Measurements from ENCODE around the gene CERS6. TPM values are rescaled to one million over a fixed set of nuclear protein-coding genes. Genes with fewer than 3 reads are reported as not detected.

CERS6 gene
- total RNA-seq, 4 donors from 2014 or later, result 45.0 to 61.2 (median 56.4) TPM

DNA sequence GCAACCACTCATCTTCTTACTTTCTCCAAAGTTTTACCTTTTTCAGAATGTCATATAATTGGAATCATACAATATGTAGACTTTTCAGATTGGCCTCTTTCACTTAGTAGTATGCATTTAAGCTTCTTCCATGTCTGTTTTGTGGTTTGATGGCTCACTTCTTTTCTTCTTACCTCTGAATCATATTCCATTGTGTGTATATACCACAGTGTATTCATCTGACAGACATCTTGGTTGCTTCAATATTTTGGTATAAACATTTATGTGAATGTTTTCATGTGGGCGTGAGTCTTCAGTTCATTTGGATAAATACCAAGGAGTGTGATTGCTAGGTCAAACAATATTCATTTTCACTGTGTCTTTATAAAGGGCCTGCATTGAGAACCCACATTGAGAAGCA, 210.3 kb downstream of the CERS6 start:
- Histone ChIP-seq H3K27ac (no peak overlapping the region), H3K4me3 (no peak overlapping the region), H3K9me3 (no peaks in the 10 kb centered on the region), H3K36me3 (no peaks in the 10 kb centered on the region), H3K27me3 (no peaks in the 10 kb centered on the region), H3K4me1 (peaks cover 0 to 20% (median 3%) of the 10 kb centered on the region in 3 donors)
- TF ChIP-seq EP300 (IDR thresholded peaks at IDR 0.05) (no peak), POLR2AphosphoS5 (IDR thresholded peaks at IDR 0.05) (no peak), POLR2A (IDR thresholded peaks at IDR 0.05) (no peak)
- TF ChIP-seq, protein P1, sequence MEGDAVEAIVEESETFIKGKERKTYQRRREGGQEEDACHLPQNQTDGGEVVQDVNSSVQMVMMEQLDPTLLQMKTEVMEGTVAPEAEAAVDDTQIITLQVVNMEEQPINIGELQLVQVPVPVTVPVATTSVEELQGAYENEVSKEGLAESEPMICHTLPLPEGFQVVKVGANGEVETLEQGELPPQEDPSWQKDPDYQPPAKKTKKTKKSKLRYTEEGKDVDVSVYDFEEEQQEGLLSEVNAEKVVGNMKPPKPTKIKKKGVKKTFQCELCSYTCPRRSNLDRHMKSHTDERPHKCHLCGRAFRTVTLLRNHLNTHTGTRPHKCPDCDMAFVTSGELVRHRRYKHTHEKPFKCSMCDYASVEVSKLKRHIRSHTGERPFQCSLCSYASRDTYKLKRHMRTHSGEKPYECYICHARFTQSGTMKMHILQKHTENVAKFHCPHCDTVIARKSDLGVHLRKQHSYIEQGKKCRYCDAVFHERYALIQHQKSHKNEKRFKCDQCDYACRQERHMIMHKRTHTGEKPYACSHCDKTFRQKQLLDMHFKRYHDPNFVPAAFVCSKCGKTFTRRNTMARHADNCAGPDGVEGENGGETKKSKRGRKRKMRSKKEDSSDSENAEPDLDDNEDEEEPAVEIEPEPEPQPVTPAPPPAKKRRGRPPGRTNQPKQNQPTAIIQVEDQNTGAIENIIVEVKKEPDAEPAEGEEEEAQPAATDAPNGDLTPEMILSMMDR (IDR thresholded peaks at IDR 0.05), result no peak
- no peak for ATAC-seq
- 20 to 57% methylated on average over 1 of the region's 1 CpG for WGBS, 2 donors (ENCODE audit: low coverage in 1 of 2)

DNA sequence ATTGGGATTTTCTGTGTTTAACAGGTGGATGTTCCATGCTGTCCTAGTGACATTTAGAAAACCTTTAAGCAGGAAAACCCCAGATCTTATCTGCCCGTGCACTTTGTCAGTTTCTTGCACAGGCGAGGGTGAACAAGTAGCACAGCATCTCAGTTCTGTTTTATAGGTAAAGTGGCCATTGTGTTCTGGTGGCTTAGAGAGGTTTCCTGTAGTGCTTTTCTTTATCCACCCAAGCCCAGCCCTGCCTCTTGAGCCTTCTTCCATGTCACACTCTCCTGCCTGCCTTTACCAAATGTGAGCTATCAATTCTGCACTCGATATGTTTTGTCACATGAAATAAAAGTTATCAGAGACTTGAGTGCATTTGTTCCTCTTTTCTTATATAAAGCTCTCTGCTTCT, 211.1 kb downstream of the CERS6 start:
- Histone ChIP-seq H3K9me3 (no peaks in the 10 kb centered on the region), H3K27ac (no peak overlapping the region), H3K27me3 (no peaks in the 10 kb centered on the region), H3K4me1 (peaks cover 0 to 14% (median 3%) of the 10 kb centered on the region in 3 donors), H3K36me3 (no peaks in the 10 kb centered on the region), H3K4me3 (no peak overlapping the region)
- ATAC-seq, result no peak
- TF ChIP-seq EP300 (IDR thresholded peaks at IDR 0.05), result no peak
- no peak for TF ChIP-seq POLR2AphosphoS5 (IDR thresholded peaks at IDR 0.05)
- TF ChIP-seq POLR2A (IDR thresholded peaks at IDR 0.05), result no peak
- TF ChIP-seq, protein P1 (IDR thresholded peaks at IDR 0.05), result no peak
- WGBS, 2 donors (ENCODE audit: low coverage in 1 of 2), result 82 to 90% methylated on average over 2 to 3 of the region's 3 CpGs

DNA sequence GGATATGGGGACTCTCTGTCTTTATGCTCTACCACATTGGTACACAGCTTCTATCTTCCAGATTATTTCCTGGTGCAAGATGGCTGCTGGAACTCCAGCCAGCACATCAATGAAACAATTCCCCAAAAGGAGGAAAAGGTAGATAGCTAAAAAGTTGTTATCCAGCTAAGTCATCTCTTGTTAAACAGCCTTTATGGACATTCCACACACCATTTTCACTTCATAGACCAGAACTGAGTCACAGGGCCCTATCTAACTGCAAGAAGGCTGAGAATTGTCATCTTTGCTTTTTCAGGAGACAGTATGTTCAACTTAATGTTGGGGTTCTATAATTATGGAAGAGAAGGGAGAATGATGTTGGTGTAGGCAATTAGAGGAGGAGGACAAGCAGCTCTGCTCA, 213.1 kb downstream of the CERS6 start:
- H3K27me3 ChIP-seq, result no peaks in the 10 kb centered on the region
- H3K27ac ChIP-seq, result no peak overlapping the region
- peaks cover 0 to 10% (median 3%) of the 10 kb centered on the region in 3 donors for H3K4me1 ChIP-seq
- no peaks in the 10 kb centered on the region for H3K9me3 ChIP-seq
- no peak overlapping the region for H3K4me3 ChIP-seq
- ATAC-seq, result no peak
- TF ChIP-seq POLR2A (IDR thresholded peaks at IDR 0.05) (no peak), POLR2AphosphoS5 (IDR thresholded peaks at IDR 0.05) (no peak), EP300 (IDR thresholded peaks at IDR 0.05) (no peak)
- TF ChIP-seq, protein P1 (IDR thresholded peaks at IDR 0.05), result no peak
- H3K36me3 ChIP-seq, result no peaks in the 10 kb centered on the region

DNA sequence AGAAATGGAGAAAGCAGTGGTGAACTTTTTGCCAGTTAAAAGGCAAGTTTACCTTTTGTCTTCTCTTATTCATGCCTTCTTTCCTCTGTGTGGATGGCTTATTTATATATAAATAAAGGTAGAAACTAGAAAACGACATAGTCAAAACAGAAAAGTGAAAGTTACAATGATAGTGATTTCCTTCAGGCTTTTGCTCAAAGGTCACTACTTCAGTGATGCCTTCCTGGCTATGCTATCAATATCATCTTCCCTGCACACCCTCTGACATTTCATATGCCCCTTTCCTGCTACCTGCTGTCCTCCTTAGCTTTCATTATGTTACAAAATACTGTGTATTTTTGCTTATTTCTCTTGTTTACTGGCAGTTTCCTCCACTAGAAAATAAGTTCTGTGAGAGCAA, 214.4 kb downstream of the CERS6 start:
- no peak overlapping the region for H3K4me3 ChIP-seq
- H3K27ac ChIP-seq, result no peak overlapping the region
- ATAC-seq, result no peak
- H3K9me3 ChIP-seq, result no peaks in the 10 kb centered on the region
- no peak for TF ChIP-seq POLR2AphosphoS5 (IDR thresholded peaks at IDR 0.05)
- TF ChIP-seq EP300 (IDR thresholded peaks at IDR 0.05), result no peak
- TF ChIP-seq POLR2A (IDR thresholded peaks at IDR 0.05), result no peak
- TF ChIP-seq, protein P1 (IDR thresholded peaks at IDR 0.05), result no peak
- H3K4me1 ChIP-seq, result peaks cover 0 to 10% (median 3%) of the 10 kb centered on the region in 3 donors
- WGBS, 2 donors (ENCODE audit: low coverage in 1 of 2), result 92 to 100% methylated on average over 1 of the region's 1 CpG
- no peaks in the 10 kb centered on the region for H3K36me3 ChIP-seq
- no peaks in the 10 kb centered on the region for H3K27me3 ChIP-seq

DNA sequence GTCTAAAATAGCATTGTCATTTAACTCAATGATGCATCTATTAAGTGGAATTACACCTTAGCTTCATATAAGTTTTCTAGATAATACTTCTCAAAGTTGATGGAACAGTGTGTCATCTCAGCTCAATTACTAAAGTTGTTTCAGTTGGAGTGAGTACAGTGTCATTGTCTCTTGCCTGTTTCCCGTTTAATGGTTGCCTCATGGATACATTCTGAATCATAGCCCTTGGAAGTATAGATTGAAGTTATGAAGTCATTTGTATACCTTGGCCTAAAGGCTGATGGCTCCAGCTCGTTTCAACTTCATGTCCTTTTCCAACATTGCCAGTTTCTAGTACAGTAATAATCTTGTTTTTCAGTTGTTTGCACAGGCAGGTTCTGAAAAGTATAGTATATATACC, 215.9 kb downstream of the CERS6 start:
- 63 to 66% methylated on average over 2 of the region's 2 CpGs for WGBS, 2 donors (ENCODE audit: low coverage in 1 of 2)
- ATAC-seq, result no peak
- no peaks in the 10 kb centered on the region for H3K4me1 ChIP-seq

More for the DNA sequence above, 215.9 kb downstream of the CERS6 start:
- Histone ChIP-seq H3K27me3 (no peaks in the 10 kb centered on the region), H3K27ac (no peak overlapping the region), H3K9me3 (no peaks in the 10 kb centered on the region), H3K4me3 (no peak overlapping the region), H3K36me3 (no peaks in the 10 kb centered on the region)
- TF ChIP-seq POLR2AphosphoS5 (IDR thresholded peaks at IDR 0.05) (no peak), POLR2A (IDR thresholded peaks at IDR 0.05) (no peak), EP300 (IDR thresholded peaks at IDR 0.05) (no peak)
- TF ChIP-seq, protein P1 (IDR thresholded peaks at IDR 0.05), result no peak
